NCI-H524 (cell line): ENCODE data around the gene AMOTL1.

Experiments used
- DNase-seq, 2 experiments: peaks; one replicate each; lab custom pipeline; 2025; lab: John Stamatoyannopoulos, UW

AMOTL1 gene

DNA sequence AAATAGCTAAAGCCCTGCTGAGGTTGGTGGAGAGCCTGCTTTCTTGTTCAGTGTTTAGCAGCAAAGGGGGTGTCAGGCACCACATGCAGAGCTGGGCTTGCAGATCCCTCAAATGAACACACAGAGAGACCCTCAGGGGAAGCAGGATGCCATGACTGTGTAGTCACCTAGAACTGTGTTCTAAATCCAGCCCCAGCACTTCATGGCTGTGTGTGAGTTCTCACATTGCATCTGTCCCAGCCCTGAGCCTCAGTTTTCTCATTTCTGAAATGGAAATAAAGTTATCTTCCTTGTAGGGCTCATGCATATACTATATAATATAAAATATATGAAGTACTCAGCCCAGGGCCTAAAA is 158.1 kb downstream of the AMOTL1 start:
- DNase-seq = no peak
